H9 (cell line): Measurements from ENCODE around the gene C9orf72. TPM values are rescaled to one million over a fixed set of nuclear protein-coding genes. Genes with fewer than 3 reads are reported as not detected.

Experiments used
- DNase-seq: peaks from one replicate; pipeline ENCODE4 v3.0.0-alpha.2; 2017
- H2AFZ ChIP-seq: one replicate; pipeline ENCODE4 v1.6.1; 2013; ENCODE audit warnings: mild to moderate bottlenecking, low read length, control low read depth, moderate library complexity
- H2AK5ac ChIP-seq: 2 replicates; pipeline ENCODE4 v1.6.1; 2013; ENCODE audit warnings: low read length, control low read depth, mixed read lengths; ENCODE audit not compliant: insufficient read length
- H2BK120ac ChIP-seq: one replicate; pipeline ENCODE4 v1.6.1; 2013; ENCODE audit warnings: low read depth, mild to moderate bottlenecking, low read length, control low read depth, inconsistent platforms; ENCODE audit not compliant: poor library complexity, severe bottlenecking
- H2BK12ac ChIP-seq: 2 replicates; pipeline ENCODE4 v1.6.1; 2013; ENCODE audit warnings: low read length, control low read depth, mixed read lengths, low read depth; ENCODE audit not compliant: insufficient read length
- H2BK15ac ChIP-seq: 2 replicates; pipeline ENCODE4 v1.6.1; 2013; ENCODE audit warnings: low read depth, low read length, control low read depth
- H2BK20ac ChIP-seq: one replicate; pipeline ENCODE4 v1.6.1; 2013; ENCODE audit warnings: low read depth, mild to moderate bottlenecking, low read length, control low read depth, inconsistent platforms; ENCODE audit not compliant: poor library complexity, severe bottlenecking
- H2BK5ac ChIP-seq: 2 replicates; pipeline ENCODE4 v1.6.1; 2013; ENCODE audit warnings: low read length, control low read depth, mixed read lengths; ENCODE audit not compliant: insufficient read length
- H3K14ac ChIP-seq: 2 replicates; pipeline ENCODE4 v1.6.1; 2013; ENCODE audit warnings: low read length, control low read depth; ENCODE audit not compliant: insufficient read depth
- H3K18ac ChIP-seq: 2 replicates; pipeline ENCODE4 v1.6.1; 2013; ENCODE audit warnings: low read depth, mild to moderate bottlenecking, mixed read lengths, low read length, control low read depth; ENCODE audit not compliant: insufficient read length
- H3K23ac ChIP-seq: 2 replicates; pipeline ENCODE4 v1.6.1; 2013; ENCODE audit warnings: low read length, control low read depth, mixed read lengths, low read depth; ENCODE audit not compliant: insufficient read length
- H3K23me2 ChIP-seq: 2 replicates; pipeline ENCODE4 v1.6.1; 2013; ENCODE audit warnings: low read depth, mild to moderate bottlenecking, mixed read lengths, low read length, control low read depth; ENCODE audit not compliant: insufficient read length, poor library complexity, severe bottlenecking
- H3K27ac ChIP-seq: 2 replicates; pipeline ENCODE4 v1.5.1; 2013; ENCODE audit warnings: low read length, control low read depth, mixed read lengths, low read depth; ENCODE audit not compliant: insufficient read length
- H3K27me3 ChIP-seq: 2 replicates; pipeline ENCODE4 v1.6.1; 2013; ENCODE audit warnings: low read length, control low read depth, inconsistent platforms; ENCODE audit not compliant: insufficient read depth
- H3K4ac ChIP-seq: 2 replicates; pipeline ENCODE4 v1.6.1; 2013; ENCODE audit warnings: low read depth, mild to moderate bottlenecking, control low read depth, inconsistent platforms, low read length, moderate library complexity
- H3K4me1 ChIP-seq: 2 replicates; pipeline ENCODE4 v1.6.1; 2013; ENCODE audit warnings: low read length, control low read depth, inconsistent platforms; ENCODE audit not compliant: insufficient read depth
- H3K4me2 ChIP-seq: 2 replicates; pipeline ENCODE4 v1.6.1; 2013; ENCODE audit warnings: low read length, control low read depth, mixed read lengths; ENCODE audit not compliant: insufficient read length, insufficient read depth
- H3K56ac ChIP-seq: 2 replicates; pipeline ENCODE4 v1.6.1; 2013; ENCODE audit warnings: low read depth, mild to moderate bottlenecking, mixed read lengths, low read length, control low read depth; ENCODE audit not compliant: insufficient read length
- H3K79me1 ChIP-seq: 2 replicates; pipeline ENCODE4 v1.6.1; 2013; ENCODE audit warnings: low read depth, mild to moderate bottlenecking, moderate library complexity, low read length, control low read depth, inconsistent platforms; ENCODE audit not compliant: insufficient read depth, poor library complexity, severe bottlenecking
- H3K79me2 ChIP-seq: 2 replicates; pipeline ENCODE4 v1.6.1; 2013; ENCODE audit warnings: low read length, control low read depth, inconsistent platforms; ENCODE audit not compliant: insufficient read depth
- H3K9ac ChIP-seq: 2 replicates; pipeline ENCODE4 v1.6.1; 2013; ENCODE audit warnings: low read length, control low read depth, mixed read lengths; ENCODE audit not compliant: insufficient read length; ENCODE audit errors: extremely low read depth
- H3K9me3 ChIP-seq: one replicate; pipeline ENCODE4 v1.6.1; 2013; ENCODE audit warnings: low read depth, low read length, inconsistent platforms; ENCODE audit not compliant: control insufficient read depth
- H3T11ph ChIP-seq: one replicate; pipeline ENCODE4 v1.6.1; 2013; ENCODE audit warnings: mild to moderate bottlenecking, low read length, control low read depth, inconsistent platforms
- H4K20me1 ChIP-seq: one replicate; pipeline ENCODE4 v1.6.1; 2013; ENCODE audit not compliant: control insufficient read depth, insufficient read length, insufficient read depth
- H4K5ac ChIP-seq: 2 replicates; pipeline ENCODE4 v1.6.1; 2013; ENCODE audit warnings: low read depth, mild to moderate bottlenecking, mixed read lengths, low read length, control low read depth; ENCODE audit not compliant: insufficient read length
- H4K8ac ChIP-seq: replicated peaks from 2 replicates; pipeline ENCODE4 v1.6.1; 2013; ENCODE audit warnings: low read length, control low read depth, mixed read lengths, low read depth; ENCODE audit not compliant: insufficient read length
- H4K91ac ChIP-seq: 2 replicates; pipeline ENCODE4 v1.6.1; 2013; ENCODE audit warnings: low read depth, mild to moderate bottlenecking, moderate library complexity, mixed read lengths, low read length, control low read depth; ENCODE audit not compliant: insufficient read length
- H3K27ac Mint-ChIP-seq, 3 experiments: 2 replicates in 2 of 3; 3 replicates in 1 of 3; pipeline ENCODE4 v1.8.0; 2020 to 2021; ENCODE audit warnings: mixed read lengths in 3 of 3, mild to moderate bottlenecking in 1 of 3, moderate library complexity in 1 of 3
- H3K27me3 Mint-ChIP-seq: 2 replicates; pipeline ENCODE4 v1.8.0; 2021; ENCODE audit warnings: low read depth, mild to moderate bottlenecking, moderate library complexity, mixed read lengths
- H3K36me3 Mint-ChIP-seq, 3 experiments: 2 replicates in 2 of 3; 3 replicates in 1 of 3; pipeline ENCODE4 v1.8.0; 2020 to 2021; ENCODE audit warnings: low read depth in 3 of 3, mixed read lengths in 3 of 3; ENCODE audit not compliant: insufficient read depth in 1 of 3
- H3K4me1 Mint-ChIP-seq, 2 experiments: 2 replicates each; pipeline ENCODE4 v1.8.0; 2020; ENCODE audit warnings: mixed read lengths in 2 of 2
- H3K4me3 Mint-ChIP-seq, 2 experiments: 2 replicates in 1 of 2; 3 replicates in 1 of 2; pipeline ENCODE4 v1.8.0; 2020 to 2021; ENCODE audit warnings: mild to moderate bottlenecking in 2 of 2, mixed read lengths in 2 of 2, moderate library complexity in 1 of 2
- H3K9me3 Mint-ChIP-seq, 2 experiments: 2 replicates in 1 of 2; 3 replicates in 1 of 2; pipeline ENCODE4 v1.8.0; 2020; ENCODE audit warnings: mild to moderate bottlenecking in 2 of 2, mixed read lengths in 2 of 2, moderate library complexity in 1 of 2
- CTCF ChIP-seq: fragments of 200-600 bp; sonication (generic); conservative IDR thresholded peaks from 3 replicates; pipeline ENCODE4 v1.8.0; 2021; ENCODE audit warnings: antibody characterized with exemption, mild to moderate bottlenecking
- WGBS: extraction: QIAGEN DNeasy Blood & Tissue Kit; methylation state at CpG from one replicate; pipeline ENCODE4 v1.1.7; 2013; ENCODE audit warnings: missing lambda C conversion rate, low lambda C conversion rate, mixed read lengths; ENCODE audit not compliant: insufficient read length; ENCODE audit errors: extremely low coverage; 5-methylcytosine and 5-hydroxymethylcytosine counted together
- total RNA-seq: library from RNA; stranded (reverse); gene quantifications from 2 replicates; pipeline ENCODE4 v1.2.1, GENCODE V29; 2021

Gene C9orf72
- total RNA-seq, 1 experiment from 2014 or later: 17.0 TPM

GRCh38 chr9:27563738-27564430 lies 9.4 kb downstream of the C9orf72 start:
- H3K27ac ChIP-seq: no peak overlapping the region
- no peak overlapping the region for H2AK5ac ChIP-seq
- no peak overlapping the region for H3K4ac ChIP-seq
- no peak overlapping the region for H2BK5ac ChIP-seq
- WGBS: no CpG with 5 or more reads among the region's 4 CpGs
- H3K56ac ChIP-seq: no peak overlapping the region
- H3K27me3 Mint-ChIP-seq: no peaks in the 10 kb centered on the region
- no peak for DNase-seq
- H3K79me2 ChIP-seq: no peaks in the 10 kb centered on the region
- TF ChIP-seq CTCF: no peak
- H3K27me3 ChIP-seq: no peaks in the 10 kb centered on the region
- H2BK15ac ChIP-seq: no peak overlapping the region
- H2AFZ ChIP-seq: no peak overlapping the region
- H3K4me3 Mint-ChIP-seq: no peak overlapping the region
- H3K4me2 ChIP-seq: no peak overlapping the region
- no peaks in the 10 kb centered on the region for H3K9me3 ChIP-seq
- no peak overlapping the region for H2BK20ac ChIP-seq
- H3K23me2 ChIP-seq: no peaks in the 10 kb centered on the region
- no peak overlapping the region for H3T11ph ChIP-seq
- no peak overlapping the region for H3K14ac ChIP-seq
- H4K91ac ChIP-seq: no peak overlapping the region
- H3K4me1 ChIP-seq: no peaks in the 10 kb centered on the region
- H3K27ac Mint-ChIP-seq: no peak overlapping the region
- no peaks in the 10 kb centered on the region for H3K4me1 Mint-ChIP-seq
- H3K18ac ChIP-seq: no peak overlapping the region
- H4K8ac ChIP-seq: no peak overlapping the region
- H3K36me3 Mint-ChIP-seq: peaks cover 9 to 36% (median 35%) of the 10 kb centered on the region in 3 experiments; a peak in 6 of 7 replicates
- H3K9ac ChIP-seq: no peak overlapping the region
- no peak overlapping the region for H2BK12ac ChIP-seq
- H3K23ac ChIP-seq: no peak overlapping the region
- H4K5ac ChIP-seq: no peak overlapping the region
- H3K9me3 Mint-ChIP-seq: no peaks in the 10 kb centered on the region
- no peaks in the 10 kb centered on the region for H3K79me1 ChIP-seq
- H4K20me1 ChIP-seq: no peaks in the 10 kb centered on the region
- H2BK120ac ChIP-seq: no peak overlapping the region
